Suprapubic skin (tissue), 4 donors: Measurements from ENCODE around the gene ACRV1. TPM values are rescaled to one million over a fixed set of nuclear protein-coding genes. Genes with fewer than 3 reads are reported as not detected.

Source experiments
- DNase-seq, 2 donors: peaks; one replicate each; pipeline ENCODE4 v3.0.0-alpha.2; 2019; ENCODE audit warnings: low spot score in 2 of 2
- H3K27ac ChIP-seq: fragments of 200-600 bp; sonication (generic); one replicate; pipeline ENCODE4 v1.5.1; 2019
- H3K27me3 ChIP-seq: fragments of 200-600 bp; sonication (generic); one replicate; pipeline ENCODE4 v1.5.1; 2019
- H3K36me3 ChIP-seq: fragments of 200-600 bp; sonication (generic); one replicate; pipeline ENCODE4 v1.5.1; 2019
- H3K4me1 ChIP-seq: fragments of 200-600 bp; sonication (generic); one replicate; pipeline ENCODE4 v1.5.1; 2019
- H3K4me3 ChIP-seq: fragments of 200-600 bp; sonication (generic); one replicate; pipeline ENCODE4 v1.5.1; 2019; ENCODE audit warnings: mild to moderate bottlenecking
- H3K9me3 ChIP-seq: fragments of 200-600 bp; sonication (generic); one replicate; pipeline ENCODE4 v1.5.1; 2019
- CTCF ChIP-seq, 2 donors: fragments of 200-600 bp in 1 of 2; fragments of 450-650 bp in 1 of 2; sonication (generic) in 1 of 2; IDR thresholded peaks; one replicate each; pipeline ENCODE4 v1.5.1; 2016 to 2019; ENCODE audit warnings: antibody characterized with exemption in 2 of 2, mild to moderate bottlenecking in 1 of 2, moderate library complexity in 1 of 2
- EP300 ChIP-seq: sonication (generic); formaldehyde crosslinking; IDR thresholded peaks from one replicate; pipeline ENCODE4 v1.6.1; 2017; ENCODE audit warnings: antibody characterized with exemption
- POLR2A ChIP-seq, 2 donors: fragments of 450-650 bp; IDR thresholded peaks; one replicate each; pipeline ENCODE4 v1.6.1; 2017; ENCODE audit warnings: antibody characterized with exemption in 2 of 2, mild to moderate bottlenecking in 2 of 2, moderate library complexity in 2 of 2
- POLR2AphosphoS5 ChIP-seq, 3 donors: sonication (generic); formaldehyde crosslinking; IDR thresholded peaks; one replicate each; pipeline ENCODE4 v1.6.1; 2017; ENCODE audit warnings: antibody characterized with exemption in 3 of 3
- WGBS: methylation state at CpG from one replicate; pipeline ENCODE4 v1.1.5; 2018; 5-methylcytosine and 5-hydroxymethylcytosine counted together
- total RNA-seq, 4 donors: library from RNA; depleted of rRNA; stranded (reverse); fragments of >200 nt; gene quantifications; one replicate each; pipeline ENCODE4 v1.1.0, GENCODE V29; 2016

Gene ACRV1
- total RNA-seq, 4 donors from 2014 or later, result not detected

GRCh38 chr11:125627236-125627910 lies 53.3 kb downstream of the ACRV1 start:
- Histone ChIP-seq H3K27ac (no peak overlapping the region), H3K36me3 (peaks cover 4% of the 10 kb centered on the region), H3K9me3 (no peaks in the 10 kb centered on the region), H3K4me1 (peaks cover 20% of the 10 kb centered on the region), H3K27me3 (no peaks in the 10 kb centered on the region), H3K4me3 (no peak overlapping the region)
- TF ChIP-seq EP300 (no peak), CTCF (IDR thresholded peaks at IDR 0.05) (no peak), POLR2A (IDR thresholded peaks at IDR 0.05) (no peak), POLR2AphosphoS5 (IDR thresholded peaks at IDR 0.05) (no peak)
- DNase-seq, result no peak
- 64% methylated on average over 7 of the region's 7 CpGs for whole genome bisulfite sequencing

- no peaks in the 10 kb centered on the region for H3K27me3 ChIP-seq
- WGBS, result under 1% methylated on average over 18 of the region's 18 CpGs
- H3K9me3 ChIP-seq, result no peaks in the 10 kb centered on the region
- no peak for TF ChIP-seq EP300
- TF ChIP-seq POLR2AphosphoS5 (IDR thresholded peaks at IDR 0.05), result no peak
- TF ChIP-seq CTCF (IDR thresholded peaks at IDR 0.05), result no peak
- no peak for TF ChIP-seq POLR2A (IDR thresholded peaks at IDR 0.05)
- DNase-seq, result no peak
- H3K27ac ChIP-seq, result peak overlapping the region; percentile 94
- H3K4me1 ChIP-seq, result peaks cover 20% of the 10 kb centered on the region
- H3K4me3 ChIP-seq, result peak overlapping the region; percentile 65
- peaks cover 13% of the 10 kb centered on the region for H3K36me3 ChIP-seq
These were observed 54.2 kb downstream of the ACRV1 start for GRCh38 chr11:125626288-125626950.

- H3K27me3 ChIP-seq, result no peaks in the 10 kb centered on the region
- H3K9me3 ChIP-seq, result no peaks in the 10 kb centered on the region
- peaks cover 20% of the 10 kb centered on the region for H3K36me3 ChIP-seq
- WGBS, result 0% methylated on average over 38 of the region's 51 CpGs
- TF ChIP-seq EP300 (no peak), POLR2AphosphoS5 (IDR thresholded peaks at IDR 0.05) (peak in 2 of 3 donors; percentile 45 to 71)
- peaks cover 20% of the 10 kb centered on the region for H3K4me1 ChIP-seq
- DNase-seq, result peak; percentile 89 to 92
- H3K4me3 ChIP-seq, result peak overlapping the region; percentile 65
- peak overlapping the region; percentile 94 for H3K27ac ChIP-seq
These were observed 54.9 kb downstream of the ACRV1 start for GRCh38 chr11:125625630-125626287.

- TF ChIP-seq EP300, result no peak
- TF ChIP-seq POLR2AphosphoS5 (IDR thresholded peaks at IDR 0.05), result no peak
- no peak for TF ChIP-seq CTCF (IDR thresholded peaks at IDR 0.05)
- TF ChIP-seq POLR2A (IDR thresholded peaks at IDR 0.05), result no peak
- Histone ChIP-seq H3K36me3 (peaks cover 24% of the 10 kb centered on the region), H3K4me1 (peaks cover 20% of the 10 kb centered on the region), H3K27me3 (no peaks in the 10 kb centered on the region), H3K4me3 (peak overlapping the region; percentile 65), H3K27ac (peak overlapping the region; percentile 94), H3K9me3 (no peaks in the 10 kb centered on the region)
- no peak for DNase-seq
- WGBS, result 0% methylated on average over 11 of the region's 20 CpGs
These were observed 55.4 kb downstream of the ACRV1 start for GRCh38 chr11:125625225-125625629.

- peaks cover 28% of the 10 kb centered on the region for H3K36me3 ChIP-seq
- DNase-seq, result no peak
- peak within 1 kb of the TSS; percentile 65 for H3K4me3 ChIP-seq
- 50% methylated on average over 9 of the region's 9 CpGs for WGBS
- no peaks in the 10 kb centered on the region for H3K9me3 ChIP-seq
- peaks cover 20% of the 10 kb centered on the region for H3K4me1 ChIP-seq
- TF ChIP-seq CTCF (IDR thresholded peaks at IDR 0.05) (no peak), EP300 (no peak), POLR2AphosphoS5 (IDR thresholded peaks at IDR 0.05) (no peak), POLR2A (IDR thresholded peaks at IDR 0.05) (no peak)
- H3K27ac ChIP-seq, result peak within 1 kb of the TSS; percentile 94
- H3K27me3 ChIP-seq, result no peaks in the 10 kb centered on the region
These were observed 55.9 kb downstream of the ACRV1 start, which contains the start of gene CHEK1 for GRCh38 chr11:125624756-125625213. Gene CHEK1 (plus strand): TSS chr11:125625163. CDS start chr11:125626769, 1,606 bp downstream.
